ENCODE results near the gene UNC5C. TPM values are rescaled to one million over a fixed set of nuclear protein-coding genes. Genes with fewer than 3 reads are reported as not detected.

The UNC5C gene
- 0.46 TPM for polyA plus RNA-seq (ENCODE audit: insufficient read length)

- DNase-seq, result peak; percentile 58
Observed at GRCh38 chr4:95548738-95549245, at the start of gene UNC5C. Gene UNC5C (minus strand): TSS chr4:95548973.

GRCh38 chr4:95596676-95597075 lies 47.9 kb upstream of the UNC5C start:
- no peak for DNase-seq

GRCh38 chr4:95594629-95595028 lies 45.9 kb upstream of the UNC5C start:
- DNase-seq, result no peak

GRCh38 chr4:95594013-95594412 lies 45.2 kb upstream of the UNC5C start:
- DNase-seq, result no peak

- DNase-seq, result no peak
Observed at GRCh38 chr4:95591278-95591677, 42.5 kb upstream of the UNC5C start.

GRCh38 chr4:95590615-95591014 lies 41.8 kb upstream of the UNC5C start:
- no peak for DNase-seq

GRCh38 chr4:95585016-95585695 lies 36.4 kb upstream of the UNC5C start:
- no peak for DNase-seq

GRCh38 chr4:95580226-95580625 lies 31.5 kb upstream of the UNC5C start:
- no peak for DNase-seq

GRCh38 chr4:95572304-95572991 lies 23.7 kb upstream of the UNC5C start:
- DNase-seq, result no peak

- no peak for DNase-seq
Observed at GRCh38 chr4:95571577-95571976, 22.8 kb upstream of the UNC5C start.

GRCh38 chr4:95563638-95564337 lies 15.0 kb upstream of the UNC5C start:
- DNase-seq, result no peak

GRCh38 chr4:95560774-95561173 lies 12.0 kb upstream of the UNC5C start:
- no peak for DNase-seq

GRCh38 chr4:95556207-95556859 lies 7.6 kb upstream of the UNC5C start:
- DNase-seq, result no peak

- DNase-seq, result no peak
Observed at GRCh38 chr4:95552942-95553550, 4.3 kb upstream of the UNC5C start.

GRCh38 chr4:95551653-95552052 lies 2.9 kb upstream of the UNC5C start:
- no peak for DNase-seq

GRCh38 chr4:95550115-95550987 lies 1.6 kb upstream of the UNC5C start:
- no peak for DNase-seq

- DNase-seq, result peak; percentile 24
Observed at GRCh38 chr4:95549246-95550114, 707 bp upstream of the UNC5C start.

GRCh38 chr4:95547715-95548471 lies 880 bp downstream of the UNC5C start:
- peak; percentile 23 for DNase-seq

GRCh38 chr4:95546866-95547714 lies 1.7 kb downstream of the UNC5C start:
- DNase-seq, result peak; percentile 8
